BLaER1 treated with 17β-estradiol and CSF1 and Interleukin-3, amounts not matched to agents 10 nM and 100 nM (cell line): Measurements from ENCODE around the gene MYH13.

ENCODE experiments used
- H3K27ac ChIP-seq, 11 experiments: shearing (Covaris generic); formaldehyde crosslinking; 2 replicates each; pipeline ENCODE4 v1.8.1; 2022
- H3K27me3 ChIP-seq, 11 experiments: shearing (Covaris generic); formaldehyde crosslinking; 2 replicates each; pipeline ENCODE4 v1.8.1; 2022
- H3K36me3 ChIP-seq, 11 experiments: shearing (Covaris generic); formaldehyde crosslinking; 2 replicates each; pipeline ENCODE4 v1.8.1; 2022
- H3K4me1 ChIP-seq, 10 experiments: shearing (Covaris generic); formaldehyde crosslinking; 2 replicates each; pipeline ENCODE4 v1.8.1; 2022
- H3K4me2 ChIP-seq, 11 experiments: shearing (Covaris generic); formaldehyde crosslinking; 2 replicates each; pipeline ENCODE4 v1.8.1; 2022
- H3K4me3 ChIP-seq, 10 experiments: shearing (Covaris generic); formaldehyde crosslinking; 2 replicates each; pipeline ENCODE4 v1.8.1; 2022
- H3K9ac ChIP-seq, 11 experiments: shearing (Covaris generic); formaldehyde crosslinking; 2 replicates each; pipeline ENCODE4 v1.8.1; 2022
- H3K9me3 ChIP-seq, 11 experiments: shearing (Covaris generic); formaldehyde crosslinking; replicated peaks in 1 of 11; 2 replicates each; pipeline ENCODE4 v1.8.1; 2022
- H4K20me1 ChIP-seq, 11 experiments: shearing (Covaris generic); formaldehyde crosslinking; 2 replicates each; pipeline ENCODE4 v1.8.1; 2022
- Cebpa-rat ChIP-seq, 11 experiments: shearing (Covaris generic); IDR thresholded peaks; 2 replicates each; pipeline ENCODE4 v1.8.1; 2022

MYH13 gene

DNA sequence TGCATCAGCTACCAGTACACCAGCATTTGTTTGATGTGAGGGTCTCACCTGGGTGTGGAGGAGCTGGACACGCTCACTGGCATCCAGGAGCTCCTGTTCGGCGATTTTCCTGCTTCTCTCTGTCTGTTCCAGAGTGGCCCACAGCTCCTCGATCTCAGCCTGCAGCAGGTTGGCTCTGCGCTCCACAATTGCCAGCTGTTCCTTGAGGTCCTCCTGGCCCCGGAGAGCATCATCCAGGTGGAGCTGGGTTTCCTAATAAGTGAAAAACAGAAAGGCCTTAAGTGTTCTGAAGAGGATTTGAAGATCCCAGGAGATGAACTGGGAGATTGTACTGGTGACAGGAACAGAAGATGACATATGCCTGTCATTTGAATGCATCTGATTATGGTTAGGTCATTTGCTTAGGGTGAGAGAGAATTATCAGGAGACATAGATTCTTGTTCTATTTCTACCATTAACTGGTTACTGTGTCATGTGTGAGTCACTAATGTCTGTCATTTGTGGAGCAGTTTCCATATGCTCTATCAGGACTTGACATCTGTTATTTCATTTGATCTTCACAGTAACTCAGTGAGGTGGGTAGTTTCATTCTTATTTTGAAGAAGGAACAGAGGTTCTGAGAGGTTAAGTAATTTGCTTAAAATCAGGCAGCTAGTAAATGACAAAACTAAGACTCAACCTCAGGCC is 21.5 kb upstream of the MYH13 start:
- no peak for TF ChIP-seq Cebpa-rat (IDR thresholded peaks at IDR 0.05)
- Histone ChIP-seq H3K27me3 (no peaks in the 10 kb centered on the region), H3K36me3 (no peaks in the 10 kb centered on the region), H3K4me2 (no peak overlapping the region), H3K27ac (no peak overlapping the region), H4K20me1 (no peaks in the 10 kb centered on the region), H3K9ac (no peak overlapping the region), H3K4me3 (no peak overlapping the region), H3K9me3 (no peaks in the 10 kb centered on the region), H3K4me1 (no peaks in the 10 kb centered on the region)

GRCh38 chr17:10392880-10393279 is 20.1 kb upstream of the MYH13 start:
- no peaks in the 10 kb centered on the region for H3K9me3 ChIP-seq
- H3K4me1 ChIP-seq: no peaks in the 10 kb centered on the region
- no peak overlapping the region for H3K27ac ChIP-seq
- H3K36me3 ChIP-seq: no peaks in the 10 kb centered on the region
- H3K27me3 ChIP-seq: no peaks in the 10 kb centered on the region
- no peak overlapping the region for H3K4me2 ChIP-seq
- H4K20me1 ChIP-seq: no peaks in the 10 kb centered on the region
- no peak overlapping the region for H3K9ac ChIP-seq
- no peak for TF ChIP-seq Cebpa-rat (IDR thresholded peaks at IDR 0.05)
- H3K4me3 ChIP-seq: no peak overlapping the region

- no peaks in the 10 kb centered on the region for H3K4me1 ChIP-seq
- H3K36me3 ChIP-seq: no peaks in the 10 kb centered on the region
- H3K27ac ChIP-seq: no peak overlapping the region
- H3K27me3 ChIP-seq: no peaks in the 10 kb centered on the region
- no peak overlapping the region for H3K4me3 ChIP-seq
- TF ChIP-seq Cebpa-rat (IDR thresholded peaks at IDR 0.05): no peak
- H4K20me1 ChIP-seq: no peaks in the 10 kb centered on the region
- H3K9me3 ChIP-seq: peaks cover 0 to 6% (median 0%) of the 10 kb centered on the region in 11 experiments; a peak in 2 of 22 replicates
- H3K4me2 ChIP-seq: no peak overlapping the region
- no peak overlapping the region for H3K9ac ChIP-seq
These were observed 13.1 kb upstream of the MYH13 start for GRCh38 chr17:10385871-10386270.

GRCh38 chr17:10384175-10384574 is 11.4 kb upstream of the MYH13 start:
- H3K36me3 ChIP-seq: no peaks in the 10 kb centered on the region
- no peak overlapping the region for H3K27ac ChIP-seq
- no peaks in the 10 kb centered on the region for H3K4me1 ChIP-seq
- H3K9me3 ChIP-seq: peaks cover 0 to 6% (median 0%) of the 10 kb centered on the region in 11 experiments; a peak in 2 of 22 replicates
- no peak for TF ChIP-seq Cebpa-rat (IDR thresholded peaks at IDR 0.05)
- no peak overlapping the region for H3K9ac ChIP-seq
- H3K27me3 ChIP-seq: no peaks in the 10 kb centered on the region
- H3K4me2 ChIP-seq: no peak overlapping the region
- H3K4me3 ChIP-seq: no peak overlapping the region
- no peaks in the 10 kb centered on the region for H4K20me1 ChIP-seq

DNA sequence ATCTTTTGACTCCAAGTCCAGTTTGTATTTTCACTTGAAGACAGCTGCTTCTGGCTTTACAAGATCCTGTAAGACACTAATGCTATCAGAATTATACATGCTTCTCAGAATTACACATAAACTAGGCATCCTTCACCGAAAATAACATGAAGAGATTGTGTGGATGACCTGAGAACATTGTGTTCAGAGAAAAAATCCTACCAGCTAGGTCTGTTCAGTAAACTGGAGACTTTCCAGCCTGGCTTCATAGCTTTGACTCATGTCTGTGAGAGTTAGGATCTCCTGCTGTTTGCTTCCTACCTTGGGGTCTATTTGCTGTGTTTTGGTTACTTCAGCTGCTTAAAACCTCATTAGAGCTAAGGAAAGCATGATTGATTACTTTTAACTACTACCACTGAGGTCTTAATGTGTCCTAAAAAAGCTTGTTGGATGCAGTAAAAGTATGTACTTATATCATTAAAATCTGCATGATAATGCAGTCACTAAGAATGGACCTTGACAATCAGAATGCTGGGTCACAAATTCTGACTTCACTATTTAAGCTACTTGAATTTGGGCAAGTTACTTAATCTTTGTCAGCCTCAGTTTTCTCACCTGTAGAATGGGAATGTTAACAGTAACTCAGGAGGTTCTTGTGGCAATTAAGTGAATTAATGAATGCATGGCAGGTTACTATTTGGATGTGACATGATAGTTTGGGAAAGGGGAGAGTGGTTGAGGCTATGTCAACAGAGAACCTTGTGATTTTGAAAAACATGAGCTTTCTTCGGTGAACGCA is 8.0 kb upstream of the MYH13 start:
- no peaks in the 10 kb centered on the region for H3K4me1 ChIP-seq
- no peaks in the 10 kb centered on the region for H3K27me3 ChIP-seq
- no peaks in the 10 kb centered on the region for H4K20me1 ChIP-seq
- no peaks in the 10 kb centered on the region for H3K36me3 ChIP-seq
- TF ChIP-seq Cebpa-rat (IDR thresholded peaks at IDR 0.05): no peak
- H3K4me2 ChIP-seq: no peak overlapping the region
- no peak overlapping the region for H3K27ac ChIP-seq
- no peak overlapping the region for H3K9ac ChIP-seq
- no peak overlapping the region for H3K4me3 ChIP-seq
- H3K9me3 ChIP-seq: no peaks in the 10 kb centered on the region

DNA sequence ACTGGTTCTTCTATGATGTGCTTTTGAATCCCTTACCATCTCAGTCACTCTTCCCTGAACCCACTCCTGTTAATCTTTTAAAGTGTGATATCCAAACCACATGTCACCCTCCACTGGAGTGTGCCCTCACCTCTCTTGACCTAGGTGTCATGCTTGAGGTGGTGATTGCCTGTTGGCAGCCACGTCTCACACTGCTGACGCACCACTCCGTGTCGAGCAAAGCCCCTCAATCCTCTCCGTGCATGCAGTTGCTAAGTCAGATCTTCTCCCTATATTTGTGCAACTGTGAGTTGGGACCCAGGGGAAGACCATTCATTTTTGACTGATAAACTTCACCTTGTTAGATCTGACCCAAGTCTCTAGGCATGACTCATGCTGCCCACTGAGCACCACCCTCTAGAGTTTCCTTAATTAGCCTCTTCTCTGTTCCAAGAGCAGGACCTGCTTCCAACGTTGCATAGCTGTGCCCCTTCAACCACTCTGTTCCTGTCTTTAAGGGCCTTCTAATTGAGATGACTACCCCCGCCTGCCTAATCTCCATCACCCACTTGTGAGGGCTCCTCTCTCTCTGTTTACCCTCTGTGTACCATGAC is 2.7 kb downstream of the MYH13 start:
- H3K9me3 ChIP-seq: no peaks in the 10 kb centered on the region
- H3K4me3 ChIP-seq: no peak overlapping the region
- no peaks in the 10 kb centered on the region for H3K36me3 ChIP-seq
- no peaks in the 10 kb centered on the region for H4K20me1 ChIP-seq
- H3K4me1 ChIP-seq: peaks cover 0 to 10% (median 5%) of the 10 kb centered on the region in 10 experiments; a peak in 5 of 20 replicates
- H3K27me3 ChIP-seq: no peaks in the 10 kb centered on the region
- peak overlapping the region in 8 of 11 experiments; percentile 2 to 40 (median 18); a peak in 11 of 22 replicates for H3K4me2 ChIP-seq
- no peak for TF ChIP-seq Cebpa-rat (IDR thresholded peaks at IDR 0.05)
- no peak overlapping the region for H3K9ac ChIP-seq
- no peak overlapping the region for H3K27ac ChIP-seq

DNA sequence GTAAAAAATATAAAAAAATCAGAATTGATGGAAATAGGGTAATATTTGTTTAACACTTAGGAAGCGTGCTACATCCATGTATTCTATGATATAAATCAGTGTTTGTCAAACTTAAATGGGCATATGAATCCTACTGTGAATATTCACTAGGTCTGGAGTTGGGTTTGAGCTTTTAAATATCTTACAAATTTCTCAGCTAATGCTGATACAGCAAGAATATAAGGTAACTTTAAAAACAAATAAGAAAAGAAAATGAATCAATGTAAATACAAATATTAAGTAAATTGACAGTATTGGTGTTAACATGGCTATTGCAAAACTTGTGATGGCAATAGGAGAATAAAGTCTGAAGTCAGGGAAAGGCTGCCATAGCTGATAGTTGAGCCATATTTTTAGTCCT is 3.6 kb downstream of the MYH13 start:
- H3K36me3 ChIP-seq: no peaks in the 10 kb centered on the region
- H3K4me1 ChIP-seq: peaks cover 0 to 10% (median 5%) of the 10 kb centered on the region in 10 experiments; a peak in 5 of 20 replicates
- no peaks in the 10 kb centered on the region for H3K27me3 ChIP-seq
- no peaks in the 10 kb centered on the region for H3K9me3 ChIP-seq
- H3K4me2 ChIP-seq: no peak overlapping the region
- H3K9ac ChIP-seq: no peak overlapping the region
- H3K4me3 ChIP-seq: no peak overlapping the region
- H4K20me1 ChIP-seq: no peaks in the 10 kb centered on the region
- H3K27ac ChIP-seq: no peak overlapping the region
- no peak for TF ChIP-seq Cebpa-rat (IDR thresholded peaks at IDR 0.05)

GRCh38 chr17:10368561-10368960 is 4.2 kb downstream of the MYH13 start:
- Histone ChIP-seq H3K9ac (no peak overlapping the region), H4K20me1 (no peaks in the 10 kb centered on the region), H3K4me1 (peaks cover 0 to 10% (median 5%) of the 10 kb centered on the region in 10 experiments; a peak in 5 of 20 replicates), H3K4me3 (no peak overlapping the region), H3K36me3 (no peaks in the 10 kb centered on the region), H3K9me3 (no peaks in the 10 kb centered on the region), H3K27me3 (no peaks in the 10 kb centered on the region), H3K4me2 (no peak overlapping the region), H3K27ac (no peak overlapping the region)
- TF ChIP-seq Cebpa-rat (IDR thresholded peaks at IDR 0.05): no peak; a peak in 1 of 22 replicates

- H3K9me3 ChIP-seq: peaks cover 0 to 5% (median 0%) of the 10 kb centered on the region in 11 experiments; a peak in 2 of 22 replicates
- no peak overlapping the region for H3K4me2 ChIP-seq
- no peaks in the 10 kb centered on the region for H4K20me1 ChIP-seq
These were observed 12.2 kb downstream of the MYH13 start for GRCh38 chr17:10360578-10360977.

More at GRCh38 chr17:10360578-10360977, 12.2 kb downstream of the MYH13 start:
- no peak overlapping the region for H3K27ac ChIP-seq
- H3K36me3 ChIP-seq: no peaks in the 10 kb centered on the region
- no peak overlapping the region for H3K9ac ChIP-seq
- H3K27me3 ChIP-seq: no peaks in the 10 kb centered on the region
- TF ChIP-seq Cebpa-rat (IDR thresholded peaks at IDR 0.05): no peak
- no peak overlapping the region for H3K4me3 ChIP-seq
- H3K4me1 ChIP-seq: peaks cover 0 to under 1% (median 0%) of the 10 kb centered on the region in 10 experiments; a peak in 3 of 20 replicates
